HepG2 (cell line): ENCODE results near the gene UQCRFS1. TPM values are rescaled to one million over a fixed set of nuclear protein-coding genes. Genes with fewer than 3 reads are reported as not detected.
"Not testable (repeated sequence)": the region's sequence is repeated elsewhere in the genome, so short reads cannot be mapped to it uniquely, and the experiment has no call there.

Experiments
- ATAC-seq: fragments of 200-7000 bp; cut with Tn5 transposase; 3 replicates; pipeline ENCODE4 v1.9.1; 2020; ENCODE audit warnings: mild to moderate bottlenecking, moderate library complexity
- BruUV-seq: library from RNA; stranded (reverse); fragments of 400-500 nt; replicated peaks from 2 replicates; lab custom pipeline; 2021; lab: Mats Ljungman, UMichigan
- CTCF ChIA-PET: fragments of 300-600 bp; formaldehyde crosslinking; extraction: SDS; loops from one replicate; lab custom pipeline; 2021; ENCODE audit warnings: low total read pairs, inconsistent platforms, low intra/inter-chr PET ratio; lab: Yijun Ruan, JAX
- POLR2A ChIA-PET: fragments of 350-600 bp; sonication (Branson Sonifier 250); formaldehyde crosslinking; loops from one replicate; lab custom pipeline; 2020; ENCODE audit warnings: antibody characterized with exemption, inconsistent platforms; lab: Yijun Ruan, JAX
- DNase-seq: peaks from one replicate; pipeline ENCODE4 v3.0.0-alpha.2; 2015; ENCODE audit warnings: low spot score
- FAIRE-seq: peaks from 3 replicates; lab custom pipeline; 2011; peaks lifted over from hg19 to GRCh38; lab: Jason Lieb, UNC
- H2AFZ ChIP-seq: one replicate; pipeline ENCODE4 v1.6.1; 2011; ENCODE audit warnings: low read length, inconsistent platforms
- H3K27ac ChIP-seq: fragments of 300-600 bp; 3 replicates; pipeline ENCODE4 v1.8.0; 2011; ENCODE audit warnings: mixed run types, mild to moderate bottlenecking, mixed read lengths, low read length, inconsistent platforms; ENCODE audit not compliant: insufficient read depth; ENCODE audit errors: extremely low read length
- H3K27me3 ChIP-seq, 2 experiments: fragments of 200-600 bp in 1 of 2; 2 replicates in 1 of 2; 3 replicates in 1 of 2; pipeline versions ENCODE4 v1.6.0 to v1.8.0; 2011; ENCODE audit warnings: low read length in 2 of 2, mild to moderate bottlenecking in 2 of 2, moderate library complexity in 2 of 2, inconsistent platforms in 1 of 2; ENCODE audit not compliant: insufficient read depth in 2 of 2, control insufficient read depth in 1 of 2
- H3K36me3 ChIP-seq, 2 experiments: fragments of 200-600 bp in 1 of 2; replicated peaks in 1 of 2; 2 replicates in 1 of 2; 3 replicates in 1 of 2; pipeline versions ENCODE4 v1.5.1 to v1.8.0; 2011; ENCODE audit warnings: low read length in 2 of 2, inconsistent platforms in 1 of 2; ENCODE audit not compliant: insufficient read depth in 2 of 2, control insufficient read depth in 1 of 2
- H3K4me1 ChIP-seq: 2 replicates; pipeline ENCODE4 v1.5.1; 2012; ENCODE audit warnings: low read length, inconsistent platforms; ENCODE audit not compliant: insufficient read depth
- H3K4me2 ChIP-seq: 2 replicates; pipeline ENCODE4 v1.6.0; 2011; ENCODE audit warnings: low read depth, low read length, inconsistent platforms
- H3K4me3 ChIP-seq, 3 experiments: fragments of 200-600 bp in 1 of 3; sonication (generic), shearing (Covaris generic) in 1 of 3; replicated peaks in 1 of 3; 2 replicates each; pipeline ENCODE4 v1.5.1; 2011 to 2016; ENCODE audit warnings: low read length in 3 of 3, inconsistent platforms in 2 of 3, low read depth in 2 of 3, mild to moderate bottlenecking in 2 of 3, control low read depth in 1 of 3, mixed read lengths in 1 of 3; ENCODE audit not compliant: insufficient read depth in 1 of 3
- H3K79me2 ChIP-seq: one replicate; pipeline ENCODE4 v1.6.1; 2011; ENCODE audit warnings: low read length, inconsistent platforms; ENCODE audit not compliant: insufficient read depth
- H3K9ac ChIP-seq: 2 replicates; pipeline ENCODE4 v1.6.0; 2011; ENCODE audit warnings: mild to moderate bottlenecking, low read depth, low read length, inconsistent platforms; ENCODE audit not compliant: insufficient read depth
- H3K9me3 ChIP-seq: 2 replicates; pipeline ENCODE4 v1.5.1; 2012; ENCODE audit warnings: mild to moderate bottlenecking, low read length
- H4K20me1 ChIP-seq: 2 replicates; pipeline ENCODE4 v1.6.0; 2011; ENCODE audit warnings: inconsistent platforms, mild to moderate bottlenecking, low read length, moderate library complexity; ENCODE audit not compliant: insufficient read depth
- AHR ChIP-seq: IDR thresholded peaks from 2 replicates; pipeline ENCODE4 v1.6.1; 2018; ENCODE audit warnings: missing genetic modification reagents, missing compliant biosample characterization
- DR1 ChIP-seq: sonication (generic); formaldehyde crosslinking; IDR thresholded peaks from 2 replicates; pipeline ENCODE4 v1.8.0; 2021; ENCODE audit warnings: mild to moderate bottlenecking, missing genetic modification reagents, inconsistent platforms
- EP300 ChIP-seq, 3 experiments: sonication (generic) in 1 of 3; formaldehyde crosslinking in 1 of 3; IDR thresholded peaks; 2 replicates each; pipeline versions ENCODE4 v1.5.1 to v1.6.1; 2011 to 2020; ENCODE audit warnings: low read depth in 2 of 3, low read length in 2 of 3, borderline replicate concordance in 1 of 3, improper control_type of control experiment in 1 of 3, mild to moderate bottlenecking in 1 of 3, missing genetic modification reagents in 1 of 3, moderate library complexity in 1 of 3
- FOXK1 ChIP-seq: sonication (generic); formaldehyde crosslinking; IDR thresholded peaks from 2 replicates; pipeline ENCODE4 v1.4.0; 2020; ENCODE audit warnings: low read depth, missing genetic modification reagents, borderline replicate concordance
- SCMH1 ChIP-seq: sonication (generic); formaldehyde crosslinking; IDR thresholded peaks from 2 replicates; pipeline ENCODE4 v1.9.0; 2021; ENCODE audit warnings: missing genetic modification reagents, mild to moderate bottlenecking, borderline replicate concordance
- TSC22D2 ChIP-seq: sonication (generic); formaldehyde crosslinking; IDR thresholded peaks from 2 replicates; pipeline ENCODE4 v1.5.1; 2020; ENCODE audit warnings: missing genetic modification reagents, mild to moderate bottlenecking, borderline replicate concordance
- WIZ ChIP-seq: sonication (generic); formaldehyde crosslinking; IDR thresholded peaks from 2 replicates; pipeline ENCODE4 v1.5.1; 2020; ENCODE audit warnings: mild to moderate bottlenecking, missing genetic modification reagents
- ZC3H13 ChIP-seq: sonication (generic); formaldehyde crosslinking; IDR thresholded peaks from 2 replicates; pipeline ENCODE4 v1.8.1; 2023; ENCODE audit warnings: mild to moderate bottlenecking, missing genetic modification reagents, moderate library complexity
- ZNF282 ChIP-seq: fragments of 450-650 bp; IDR thresholded peaks from 2 replicates; pipeline ENCODE4 v1.6.1; 2018; ENCODE audit not compliant: partially characterized antibody
- WGBS: methylation state at CpG from one replicate; pipeline ENCODE4 v1.1.6; 2017; ENCODE audit warnings: low lambda C conversion rate; 5-methylcytosine and 5-hydroxymethylcytosine counted together
- in situ Hi-C: cut with HindIII; loops from 2 replicates; pipeline ENCODE4 v1.10.0; 2017; ENCODE audit warnings: low pct_unique_long_range_greater_than_20kb; ENCODE audit not compliant: extremely low pct_ligation_motif_present
- intact Hi-C: fragments of 100-400 bp; cut with micrococcal nuclease; formaldehyde crosslinking; loops from one replicate; pipeline ENCODE4 v1.10.0; 2022; ENCODE audit not compliant: unreplicated experiment
- polyA plus RNA-seq, 8 experiments: library from polyadenylated mRNA; depleted of rRNA in 3 of 8; stranded (reverse) in 7 of 8; unstranded in 1 of 8; fragments of >200 nt; fragmentation: Illumina TruSeq in 4 of 8; extraction: Trizol in 4 of 8; gene quantifications; 2 replicates each; pipeline versions ENCODE4 v1.2.1 to v1.2.3, GENCODE V29; 2011 to 2016; ENCODE audit warnings: low read depth in 4 of 8, missing spikeins in 1 of 8, mixed read lengths in 1 of 8; ENCODE audit not compliant: insufficient read depth in 1 of 8
- total RNA-seq, 5 experiments: library from RNA; depleted of rRNA; stranded (reverse); fragments of >200 nt; fragmentation: Illumina TruSeq; extraction: Trizol; gene quantifications; 2 replicates each; pipeline ENCODE4 v1.2.3, GENCODE V29; 2016; ENCODE audit warnings: low read depth in 1 of 5

Gene UQCRFS1
- total and polyA plus RNA-seq, 2 of the 13 experiments (the other 11 are each of a cell fraction or from before 2014, with no cell fraction given) = 49.5 to 51.1 TPM

- no peak for TF ChIP-seq EP300 (IDR thresholded peaks at IDR 0.05; ENCODE audit: low read depth in 2 of 2, low read length in 2 of 2)
- no peak for TF ChIP-seq EP300 (CRISPR knock-in tag; IDR thresholded peaks at IDR 0.05; ENCODE audit: borderline replicate concordance)
- TF ChIP-seq AHR (CRISPR knock-in tag) = no peak
- TF ChIP-seq SCMH1 (CRISPR knock-in tag) = no peak
- TF ChIP-seq TSC22D2 (CRISPR knock-in tag) = no peak
- TF ChIP-seq ZC3H13 (CRISPR knock-in tag) = no peak
- TF ChIP-seq ZNF282 = no peak
Measured at GRCh38 chr19:29255006-29255405, 42.1 kb upstream of the UQCRFS1 start (continued).

- H3K27ac ChIP-seq, H3K4me3 ChIP-seq, H3K4me2 ChIP-seq, CTCF ChIA-PET, H3K27me3 ChIP-seq, H3K4me1 ChIP-seq, ATAC-seq, FAIRE-seq, H3K79me2 ChIP-seq, H3K9ac ChIP-seq, POLR2A ChIA-PET, H4K20me1 ChIP-seq, intact Hi-C loops, in situ Hi-C loops, BruUV-seq, H3K36me3 ChIP-seq, DNase-seq, H3K9me3 ChIP-seq, H2AFZ ChIP-seq: not testable (repeated sequence)
- WGBS = 3% methylated on average over 3 of the region's 3 CpGs
Measured at GRCh38 chr19:29249798-29250197, 36.8 kb upstream of the UQCRFS1 start.

DNA sequence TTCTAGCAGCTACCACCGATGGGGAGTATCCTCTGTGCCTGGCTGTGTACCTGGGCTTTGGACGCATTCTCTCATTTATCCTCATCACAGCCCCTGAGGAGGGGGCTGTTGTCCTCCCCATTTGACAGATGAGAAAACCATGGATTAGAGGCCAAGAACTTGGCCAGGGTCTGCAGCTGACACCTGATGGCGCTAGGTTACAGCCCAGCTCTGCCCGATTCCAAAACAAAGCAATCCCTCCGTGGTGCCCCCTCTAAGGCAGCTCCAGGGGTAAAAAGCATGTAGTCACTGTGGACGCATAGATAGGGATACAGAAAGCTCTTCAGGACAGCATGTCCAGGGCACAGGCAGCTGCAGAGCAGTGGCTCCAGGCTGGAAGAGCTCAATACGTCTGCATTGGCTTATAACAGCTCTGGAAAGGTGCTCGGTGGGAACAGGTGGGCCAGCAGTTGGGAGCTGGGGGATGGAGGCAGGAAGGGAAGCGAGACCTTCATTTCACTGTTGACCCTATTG lies 35.4 kb upstream of the UQCRFS1 start:
- CTCF ChIA-PET = no interaction called here
- H3K4me3 ChIP-seq = no peak overlapping the region
- H4K20me1 ChIP-seq = no peaks in the 10 kb centered on the region
- BruUV-seq = no TSS peak
- H3K27me3 ChIP-seq = no peaks in the 10 kb centered on the region; a peak in 1 of 5 replicates
- no peaks in the 10 kb centered on the region for H3K9me3 ChIP-seq
- H2AFZ ChIP-seq = no peak overlapping the region
- H3K4me2 ChIP-seq = no peak overlapping the region
- no peaks in the 10 kb centered on the region for H3K79me2 ChIP-seq
- TF ChIP-seq WIZ (CRISPR knock-in tag) = no peak
- TF ChIP-seq DR1 (CRISPR knock-in tag) = no peak
- no peak for TF ChIP-seq FOXK1
- TF ChIP-seq, all 625 proteins: peak for 0
- DNase-seq = no peak
- FAIRE-seq = no peak
- ATAC-seq = no peak
- 48% methylated on average over 7 of the region's 9 CpGs for whole genome bisulfite sequencing
- Histone ChIP-seq H3K9ac (no peak overlapping the region), H3K27ac (no peak overlapping the region), H3K36me3 (no peaks in the 10 kb centered on the region), H3K4me1 (no peaks in the 10 kb centered on the region)
- in situ Hi-C loops = no loop called here
- POLR2A ChIA-PET = no interaction called here
- intact Hi-C loops = no loop called here
